Tibial nerve (tissue), 4 donors: ENCODE results near the gene KRT37.

Experiments
- EP300 ChIP-seq, 2 donors: sonication (generic); formaldehyde crosslinking; IDR thresholded peaks; one replicate each; pipeline ENCODE4 v1.6.1; 2017; ENCODE audit warnings: antibody characterized with exemption in 2 of 2, mild to moderate bottlenecking in 1 of 2
- POLR2A ChIP-seq, 2 donors: fragments of 450-650 bp; IDR thresholded peaks; one replicate each; pipeline ENCODE4 v1.6.1; 2017; ENCODE audit warnings: antibody characterized with exemption in 2 of 2, mild to moderate bottlenecking in 2 of 2, moderate library complexity in 2 of 2
- TF ChIP-seq, protein P1 (sequence below), 5 experiments: fragments of 200-600 bp in 3 of 5; fragments of 450-650 bp in 2 of 5; sonication (generic) in 3 of 5; IDR thresholded peaks; one replicate each; pipeline ENCODE4 v1.5.1; 2016 to 2019; ENCODE audit warnings: antibody characterized with exemption in 5 of 5, mild to moderate bottlenecking in 3 of 5, moderate library complexity in 2 of 5

DNA sequence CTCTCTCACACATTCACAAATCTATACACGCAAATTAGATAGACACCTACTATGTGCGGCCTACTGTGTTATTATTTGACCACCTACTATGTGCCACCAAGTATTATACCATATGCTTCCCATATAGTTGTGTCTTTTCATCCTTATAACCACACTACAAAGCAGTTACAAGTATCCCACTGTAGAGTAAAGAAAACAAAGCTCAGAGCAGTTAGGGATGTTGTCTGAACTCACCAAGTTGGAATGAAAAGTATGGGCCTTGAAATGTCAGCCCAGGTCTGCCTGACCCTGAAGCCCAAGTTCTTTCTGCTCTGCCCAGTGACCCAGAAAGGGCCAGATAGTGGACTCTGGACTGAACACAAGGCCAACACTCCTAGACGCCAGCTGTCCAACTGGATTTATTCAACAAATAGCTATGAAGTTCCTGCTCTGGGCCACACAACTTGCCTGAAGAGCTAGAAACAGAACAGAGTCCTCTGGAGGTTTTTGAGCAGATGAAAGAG, 8.5 kb downstream of the KRT37 start:
- TF ChIP-seq, protein P1, sequence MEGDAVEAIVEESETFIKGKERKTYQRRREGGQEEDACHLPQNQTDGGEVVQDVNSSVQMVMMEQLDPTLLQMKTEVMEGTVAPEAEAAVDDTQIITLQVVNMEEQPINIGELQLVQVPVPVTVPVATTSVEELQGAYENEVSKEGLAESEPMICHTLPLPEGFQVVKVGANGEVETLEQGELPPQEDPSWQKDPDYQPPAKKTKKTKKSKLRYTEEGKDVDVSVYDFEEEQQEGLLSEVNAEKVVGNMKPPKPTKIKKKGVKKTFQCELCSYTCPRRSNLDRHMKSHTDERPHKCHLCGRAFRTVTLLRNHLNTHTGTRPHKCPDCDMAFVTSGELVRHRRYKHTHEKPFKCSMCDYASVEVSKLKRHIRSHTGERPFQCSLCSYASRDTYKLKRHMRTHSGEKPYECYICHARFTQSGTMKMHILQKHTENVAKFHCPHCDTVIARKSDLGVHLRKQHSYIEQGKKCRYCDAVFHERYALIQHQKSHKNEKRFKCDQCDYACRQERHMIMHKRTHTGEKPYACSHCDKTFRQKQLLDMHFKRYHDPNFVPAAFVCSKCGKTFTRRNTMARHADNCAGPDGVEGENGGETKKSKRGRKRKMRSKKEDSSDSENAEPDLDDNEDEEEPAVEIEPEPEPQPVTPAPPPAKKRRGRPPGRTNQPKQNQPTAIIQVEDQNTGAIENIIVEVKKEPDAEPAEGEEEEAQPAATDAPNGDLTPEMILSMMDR (IDR thresholded peaks at IDR 0.05) = no peak
- no peak for TF ChIP-seq POLR2A (IDR thresholded peaks at IDR 0.05)
- TF ChIP-seq EP300 (IDR thresholded peaks at IDR 0.05) = peak in 1 of 2 donors; percentile 65
